ENCODE data around the gene KCNMA1. TPM values are rescaled to one million over a fixed set of nuclear protein-coding genes. Genes with fewer than 3 reads are reported as not detected.

Gene KCNMA1
- total and polyA plus RNA-seq, 2 donors (not counting 1 experiment from before 2014, with no cell fraction given): 0.82 to 3.1 TPM

DNA sequence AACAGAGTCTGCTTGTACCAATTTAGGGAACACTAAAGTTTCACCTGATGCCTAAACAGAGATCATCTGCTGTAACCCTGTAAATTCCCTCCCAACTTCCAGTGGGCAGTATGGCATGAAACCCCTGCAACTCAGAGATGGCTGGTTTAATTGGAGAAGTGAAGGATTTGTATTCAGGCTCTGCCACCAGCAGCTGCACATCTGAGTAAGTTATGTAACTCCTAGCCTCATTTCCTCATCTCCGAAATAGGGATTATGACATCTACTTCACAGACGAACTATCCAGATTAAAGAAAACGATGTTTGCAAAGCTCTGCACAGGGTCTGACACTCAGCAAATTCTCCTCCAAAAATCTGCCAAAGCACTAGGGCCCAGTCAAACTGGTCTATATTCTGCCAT lies 493.0 kb downstream of the KCNMA1 start:
- no peaks in the 10 kb centered on the region for H3K27me3 ChIP-seq (replicated peaks in 1 of 4; ENCODE audit: control extremely low read depth in 1 of 4, control insufficient read depth in 3 of 4, insufficient read depth in 4 of 4, low read length in 3 of 4)
- H4K20me1 ChIP-seq (ENCODE audit: control insufficient read depth, insufficient read depth, low read length, poor library complexity, severe bottlenecking): no peaks in the 10 kb centered on the region
- intact Hi-C loops (cut with micrococcal nuclease): no loop called here
- Mint-ChIP-seq H3K4me1 (no peaks in the 10 kb centered on the region), H3K9me3 (ENCODE audit: insufficient read depth) (peaks cover 2% of the 10 kb centered on the region), H3K27ac (no peak overlapping the region), H3K4me3 (no peak overlapping the region), H3K27me3 (peaks cover 3% of the 10 kb centered on the region)
- no peak overlapping the region for H2AFZ ChIP-seq (ENCODE audit: insufficient read depth, low read depth, low read length, poor library complexity, severe bottlenecking)
- no peak overlapping the region for H3K9ac ChIP-seq (ENCODE audit: low read length)
- H3K4me1 ChIP-seq (ENCODE audit: control insufficient read depth in 2 of 2, insufficient read depth in 2 of 2, low read length in 2 of 2): no peaks in the 10 kb centered on the region
- no peaks in the 10 kb centered on the region for H3K36me3 ChIP-seq (replicated peaks in 1 of 2; ENCODE audit: control extremely low read depth in 1 of 2, control insufficient read depth in 1 of 2, extremely low read depth in 1 of 2, insufficient read depth in 2 of 2, low read length in 1 of 2)
- no peaks in the 10 kb centered on the region for H3K9me3 ChIP-seq (ENCODE audit: control extremely low read depth in 1 of 3, control insufficient read depth in 2 of 3, insufficient read depth in 1 of 3, low read length in 2 of 3)
- H3K4me2 ChIP-seq (replicated peaks; ENCODE audit: low read depth, low read length, poor library complexity, severe bottlenecking): no peak overlapping the region
- H3K4me3 ChIP-seq (ENCODE audit: control extremely low read depth in 1 of 5, extremely low read depth in 1 of 5, insufficient read depth in 1 of 5, low read depth in 2 of 5, low read length in 4 of 5): no peak overlapping the region
- ChIA-PET POLR2A (no interaction called here), CTCF (no interaction called here)
- ATAC-seq (ENCODE audit: low read depth) (no peak), DNase-seq (no peak)
- TF ChIP-seq, protein P1, sequence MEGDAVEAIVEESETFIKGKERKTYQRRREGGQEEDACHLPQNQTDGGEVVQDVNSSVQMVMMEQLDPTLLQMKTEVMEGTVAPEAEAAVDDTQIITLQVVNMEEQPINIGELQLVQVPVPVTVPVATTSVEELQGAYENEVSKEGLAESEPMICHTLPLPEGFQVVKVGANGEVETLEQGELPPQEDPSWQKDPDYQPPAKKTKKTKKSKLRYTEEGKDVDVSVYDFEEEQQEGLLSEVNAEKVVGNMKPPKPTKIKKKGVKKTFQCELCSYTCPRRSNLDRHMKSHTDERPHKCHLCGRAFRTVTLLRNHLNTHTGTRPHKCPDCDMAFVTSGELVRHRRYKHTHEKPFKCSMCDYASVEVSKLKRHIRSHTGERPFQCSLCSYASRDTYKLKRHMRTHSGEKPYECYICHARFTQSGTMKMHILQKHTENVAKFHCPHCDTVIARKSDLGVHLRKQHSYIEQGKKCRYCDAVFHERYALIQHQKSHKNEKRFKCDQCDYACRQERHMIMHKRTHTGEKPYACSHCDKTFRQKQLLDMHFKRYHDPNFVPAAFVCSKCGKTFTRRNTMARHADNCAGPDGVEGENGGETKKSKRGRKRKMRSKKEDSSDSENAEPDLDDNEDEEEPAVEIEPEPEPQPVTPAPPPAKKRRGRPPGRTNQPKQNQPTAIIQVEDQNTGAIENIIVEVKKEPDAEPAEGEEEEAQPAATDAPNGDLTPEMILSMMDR (IDR thresholded peaks at IDR 0.05): no peak
- TF ChIP-seq EZH2 (IDR thresholded peaks at IDR 0.05; ENCODE audit: borderline replicate concordance, insufficient read depth, low read depth, low read length, poor library complexity, severe bottlenecking): no peak
- no peaks in the 10 kb centered on the region for H3K79me2 ChIP-seq (ENCODE audit: control insufficient read depth, insufficient read depth, low read length)
- no peak overlapping the region for H3K27ac ChIP-seq (ENCODE audit: low read length in 2 of 2)
- WGBS (ENCODE audit: insufficient coverage): 94% methylated on average over 3 of the region's 3 CpGs

DNA sequence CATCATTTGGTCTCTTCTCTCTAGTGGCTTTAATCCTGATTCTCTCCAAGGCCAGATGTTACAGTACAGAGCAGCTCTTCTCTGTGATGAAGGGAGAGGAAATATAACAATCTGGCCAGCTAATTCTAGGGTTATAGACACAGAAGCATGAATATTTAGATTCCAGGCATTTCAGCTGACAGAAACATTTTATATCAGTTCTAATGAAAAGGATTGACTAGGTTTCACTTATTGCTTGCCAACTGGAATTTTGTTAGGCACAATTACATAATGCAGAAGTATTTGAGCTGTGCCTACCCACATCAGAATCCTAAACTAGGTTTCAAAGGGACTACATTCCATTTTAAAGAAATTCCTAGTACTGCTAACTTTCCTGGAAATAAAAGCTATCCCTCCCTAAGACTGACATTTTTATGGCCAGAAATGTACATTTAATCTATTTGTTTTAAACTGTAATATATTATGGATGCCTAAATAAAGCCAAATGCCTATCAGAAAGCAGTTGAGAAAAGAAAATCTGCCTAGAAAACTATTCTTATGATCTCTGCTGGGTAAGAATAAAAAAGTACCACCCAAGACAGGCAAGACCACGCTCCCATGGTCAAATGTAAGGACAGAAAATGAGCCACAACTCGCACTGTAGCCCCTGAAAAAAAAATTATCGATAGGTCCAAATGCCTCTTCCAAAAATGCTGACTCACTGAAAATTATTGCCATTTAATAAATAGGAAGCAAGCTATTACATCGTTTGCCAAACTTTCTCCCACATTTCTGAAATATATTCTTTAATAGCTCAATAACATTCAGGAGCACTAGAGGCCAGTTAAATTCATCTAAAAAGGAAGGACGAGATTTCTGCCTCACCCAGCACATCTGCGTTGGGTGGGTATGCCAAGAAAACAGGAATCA lies 498.1 kb downstream of the KCNMA1 start:
- H3K27me3 ChIP-seq (replicated peaks in 1 of 4; ENCODE audit: control extremely low read depth in 1 of 4, control insufficient read depth in 3 of 4, insufficient read depth in 4 of 4, low read length in 3 of 4): no peaks in the 10 kb centered on the region
- no peaks in the 10 kb centered on the region for H3K79me2 ChIP-seq (ENCODE audit: control insufficient read depth, insufficient read depth, low read length)
- Mint-ChIP-seq H3K4me1 (no peaks in the 10 kb centered on the region), H3K27me3 (peaks cover 5% of the 10 kb centered on the region), H3K9me3 (ENCODE audit: insufficient read depth) (peaks cover 2% of the 10 kb centered on the region), H3K4me3 (no peak overlapping the region), H3K27ac (no peak overlapping the region)
- CTCF ChIA-PET: no interaction called here
- TF ChIP-seq, protein P1 (IDR thresholded peaks at IDR 0.05): no peak
- TF ChIP-seq EZH2 (IDR thresholded peaks at IDR 0.05; ENCODE audit: borderline replicate concordance, insufficient read depth, low read depth, low read length, poor library complexity, severe bottlenecking): no peak
- ATAC-seq (ENCODE audit: low read depth) (no peak), DNase-seq (no peak)
- intact Hi-C loops (cut with micrococcal nuclease): no loop called here
- H2AFZ ChIP-seq (ENCODE audit: insufficient read depth, low read depth, low read length, poor library complexity, severe bottlenecking): no peak overlapping the region
- no peaks in the 10 kb centered on the region for H4K20me1 ChIP-seq (ENCODE audit: control insufficient read depth, insufficient read depth, low read length, poor library complexity, severe bottlenecking)
- no peak overlapping the region for H3K9ac ChIP-seq (ENCODE audit: low read length)
- H3K36me3 ChIP-seq (replicated peaks in 1 of 2; ENCODE audit: control extremely low read depth in 1 of 2, control insufficient read depth in 1 of 2, extremely low read depth in 1 of 2, insufficient read depth in 2 of 2, low read length in 1 of 2): no peaks in the 10 kb centered on the region
- H3K9me3 ChIP-seq (ENCODE audit: control extremely low read depth in 1 of 3, control insufficient read depth in 2 of 3, insufficient read depth in 1 of 3, low read length in 2 of 3): no peaks in the 10 kb centered on the region
- H3K4me3 ChIP-seq (ENCODE audit: control extremely low read depth in 1 of 5, extremely low read depth in 1 of 5, insufficient read depth in 1 of 5, low read depth in 2 of 5, low read length in 4 of 5): no peak overlapping the region
- no peaks in the 10 kb centered on the region for H3K4me1 ChIP-seq (ENCODE audit: control insufficient read depth in 2 of 2, insufficient read depth in 2 of 2, low read length in 2 of 2)
- H3K27ac ChIP-seq (ENCODE audit: low read length in 2 of 2): no peak overlapping the region
- POLR2A ChIA-PET: no interaction called here
- WGBS (ENCODE audit: insufficient coverage): 71% methylated on average over 1 of the region's 6 CpGs
- H3K4me2 ChIP-seq (replicated peaks; ENCODE audit: low read depth, low read length, poor library complexity, severe bottlenecking): no peak overlapping the region

All from B cell (primary cell).